WERI-Rb-1 (cell line): ENCODE data around the gene OR10S1.

Experiments used
- DNase-seq: peaks from one replicate; pipeline ENCODE4 v3.0.0-alpha.2; 2020
- H3K27ac ChIP-seq: fragments of 250-450 bp; sonication (Bioruptor Pico); 2 replicates; pipeline ENCODE4 v1.5.1; 2020; ENCODE audit warnings: mild to moderate bottlenecking, moderate library complexity
- H3K27me3 ChIP-seq: fragments of 250-450 bp; sonication (Bioruptor Pico); 2 replicates; pipeline ENCODE4 v1.5.1; 2021; ENCODE audit warnings: mild to moderate bottlenecking, low read depth, moderate library complexity; ENCODE audit not compliant: insufficient read depth, severe bottlenecking
- H3K36me3 ChIP-seq: fragments of 250-450 bp; sonication (Bioruptor Pico); 2 replicates; pipeline ENCODE4 v1.5.1; 2020; ENCODE audit warnings: mild to moderate bottlenecking, moderate library complexity
- H3K4me3 ChIP-seq: 2 replicates; pipeline ENCODE4 v1.5.1; 2011; ENCODE audit warnings: low read depth, mild to moderate bottlenecking, control low read depth, low read length
- H3K9me3 ChIP-seq: fragments of 250-450 bp; sonication (Bioruptor Pico); 2 replicates; pipeline ENCODE4 v1.5.1; 2021; ENCODE audit warnings: mild to moderate bottlenecking, moderate library complexity; ENCODE audit not compliant: severe bottlenecking
- CTCF ChIP-seq: IDR thresholded peaks from 2 replicates; pipeline ENCODE4 v1.5.1; 2011; ENCODE audit warnings: low read depth, mild to moderate bottlenecking, control low read depth, inconsistent platforms, low read length

The OR10S1 gene

GRCh38 chr11:123976770-123977560 is 616 bp downstream of the OR10S1 start:
- no peaks in the 10 kb centered on the region for H3K9me3 ChIP-seq
- DNase-seq, result no peak
- no peaks in the 10 kb centered on the region for H3K27me3 ChIP-seq
- H3K27ac ChIP-seq, result no peak overlapping the region
- TF ChIP-seq CTCF, result no peak
- no peaks in the 10 kb centered on the region for H3K36me3 ChIP-seq
- H3K4me3 ChIP-seq, result no peak overlapping the region

- H3K27ac ChIP-seq, result no peak overlapping the region
- H3K27me3 ChIP-seq, result no peaks in the 10 kb centered on the region
- H3K4me3 ChIP-seq, result no peak overlapping the region
- TF ChIP-seq CTCF, result no peak
- no peaks in the 10 kb centered on the region for H3K36me3 ChIP-seq
- no peak for DNase-seq
- H3K9me3 ChIP-seq, result no peaks in the 10 kb centered on the region
Measured at GRCh38 chr11:123973816-123974215, 3.8 kb downstream of the OR10S1 start.

- no peak for DNase-seq
- Histone ChIP-seq H3K27ac (no peak overlapping the region), H3K27me3 (no peaks in the 10 kb centered on the region), H3K9me3 (no peaks in the 10 kb centered on the region), H3K36me3 (no peaks in the 10 kb centered on the region), H3K4me3 (no peak overlapping the region)
- no peak for TF ChIP-seq CTCF
Measured at GRCh38 chr11:123956752-123957151, 20.8 kb downstream of the OR10S1 start.

GRCh38 chr11:123945132-123945531 is 32.4 kb downstream of the OR10S1 start:
- H3K27me3 ChIP-seq, result no peaks in the 10 kb centered on the region
- no peak for DNase-seq
- H3K36me3 ChIP-seq, result no peaks in the 10 kb centered on the region
- no peak overlapping the region for H3K4me3 ChIP-seq
- H3K27ac ChIP-seq, result no peak overlapping the region
- no peak for TF ChIP-seq CTCF
- no peaks in the 10 kb centered on the region for H3K9me3 ChIP-seq

- Histone ChIP-seq H3K27ac (no peak within 1 kb of the TSS), H3K27me3 (no peaks in the 10 kb centered on the region), H3K4me3 (no peak within 1 kb of the TSS), H3K9me3 (no peaks in the 10 kb centered on the region), H3K36me3 (no peaks in the 10 kb centered on the region)
- TF ChIP-seq CTCF, result no peak
- DNase-seq, result no peak
Measured at GRCh38 chr11:123943738-123944137, 33.8 kb downstream of the OR10S1 start, which contains the start of gene OR6T1. OR6T1 (minus strand) TSS chr11:123943838; CDS start chr11:123943838, 0 bp downstream.

GRCh38 chr11:123942413-123942812 is 35.2 kb downstream of the OR10S1 start:
- Histone ChIP-seq H3K27ac (no peak overlapping the region), H3K9me3 (no peaks in the 10 kb centered on the region), H3K36me3 (no peaks in the 10 kb centered on the region), H3K4me3 (no peak overlapping the region), H3K27me3 (no peaks in the 10 kb centered on the region)
- no peak for DNase-seq
- TF ChIP-seq CTCF, result no peak
